Measurements from ENCODE around the gene TMEM273.

TMEM273 gene

DNA sequence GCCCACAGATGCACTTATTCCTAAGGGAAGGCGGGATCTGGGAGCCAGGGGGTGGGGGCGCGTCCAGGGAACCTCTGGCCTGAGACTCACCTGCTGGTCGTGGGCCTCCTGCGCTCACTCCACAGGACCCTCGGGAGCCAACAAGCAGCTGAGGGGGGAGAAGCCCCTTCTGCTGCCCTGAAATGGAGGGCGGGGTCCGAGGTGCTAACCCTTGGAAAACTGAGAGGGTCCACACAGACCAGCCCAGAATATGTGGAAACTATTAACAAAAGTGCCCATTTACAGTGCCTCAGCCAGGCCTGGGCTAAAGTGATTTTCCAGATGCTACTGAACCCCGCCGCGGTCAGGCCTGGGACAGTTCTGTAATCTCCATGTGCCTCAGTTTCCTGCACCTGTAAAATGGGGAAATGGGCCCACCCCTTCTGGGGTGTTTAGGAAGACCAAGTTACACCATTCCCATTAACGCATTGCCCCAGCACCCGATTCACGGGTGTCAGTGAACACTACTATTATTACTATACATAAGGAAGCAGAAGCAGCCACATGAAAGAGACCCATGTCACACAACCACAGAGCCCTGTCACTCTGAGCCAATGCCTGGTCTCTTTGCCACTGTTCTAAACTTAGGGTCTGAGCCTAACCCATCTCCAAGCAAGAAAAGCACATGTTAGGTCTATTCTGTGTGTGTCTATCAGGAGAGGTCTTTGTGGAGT, 72.2 kb downstream of the TMEM273 start:
- DNase-seq: no peak

DNA sequence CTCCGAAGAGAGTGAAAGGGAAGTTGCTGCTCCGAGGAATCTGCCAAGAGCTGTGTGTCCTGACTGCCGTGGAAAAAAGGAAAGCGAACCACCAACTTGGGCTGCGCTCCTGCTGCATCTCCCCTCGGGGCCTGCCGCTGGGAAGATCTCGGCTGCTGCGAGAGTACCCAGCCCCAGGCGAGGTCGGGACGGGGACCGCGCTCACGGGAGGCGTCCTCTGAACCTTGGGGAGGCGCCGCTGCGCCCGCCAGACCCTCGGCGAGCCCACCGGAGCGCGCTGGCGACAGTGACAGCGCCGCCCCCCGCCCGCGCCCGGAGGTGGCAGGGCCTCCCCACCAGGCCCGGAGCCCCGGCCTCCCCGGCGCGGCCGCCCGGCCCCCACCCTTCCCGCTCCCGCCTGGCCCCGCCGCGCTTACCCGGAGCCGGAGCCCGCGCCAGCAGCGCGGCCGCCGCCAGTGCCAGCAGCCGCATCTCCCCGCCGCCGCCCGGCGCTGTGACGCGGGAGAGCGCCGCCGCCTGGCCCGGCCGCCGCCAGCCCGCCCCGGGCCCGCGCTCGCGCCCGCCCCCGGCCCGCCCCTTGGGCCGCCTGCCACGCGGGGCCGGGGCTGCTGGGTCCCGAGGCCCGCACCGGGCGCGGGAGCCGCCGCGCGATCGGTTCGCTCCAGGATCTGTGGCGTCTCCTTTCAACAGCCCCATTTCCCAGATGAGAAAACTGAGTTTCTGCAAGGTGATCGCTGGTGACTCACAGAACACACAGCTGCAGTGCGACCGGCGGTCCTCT, 73.0 kb downstream of the TMEM273 start, which contains the start of gene VSTM4:
TSS of gene VSTM4 (minus strand) at position 508 of the 781 bp plus-strand sequence. CDS start at position 471, 37 bp downstream.
- DNase-seq: peak; percentile 78

- no peak for DNase-seq
Observed at GRCh38 chr10:49114718-49115014, 73.5 kb downstream of the TMEM273 start.

- DNase-seq: no peak
Observed at GRCh38 chr10:49113741-49114141, 74.5 kb downstream of the TMEM273 start.

GRCh38 chr10:49112851-49113250, 75.3 kb downstream of the TMEM273 start:
- no peak for DNase-seq

DNA sequence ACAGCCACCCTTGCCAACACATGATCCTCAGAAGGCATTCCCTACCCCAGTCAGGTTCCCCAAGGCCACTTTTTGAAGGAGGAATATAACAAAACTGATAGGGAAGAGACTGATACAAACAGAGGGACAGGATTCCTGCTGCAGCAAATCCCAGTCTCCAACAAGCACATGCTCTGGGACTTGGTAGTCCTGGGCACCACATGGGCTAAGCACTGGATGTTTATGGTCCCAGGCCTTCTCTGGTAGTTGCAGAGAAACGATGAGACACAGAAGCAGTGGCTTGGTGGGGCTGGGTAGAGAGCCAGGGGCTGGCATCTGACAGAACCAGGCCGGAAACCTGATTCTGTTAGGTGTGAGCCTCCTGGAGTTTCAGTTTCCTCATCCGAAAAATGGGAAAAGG, 76.1 kb downstream of the TMEM273 start:
- no peak for DNase-seq

- DNase-seq: no peak
Observed at GRCh38 chr10:49111320-49111698, 76.9 kb downstream of the TMEM273 start.

- DNase-seq: no peak
Observed at GRCh38 chr10:49110684-49111319, 77.4 kb downstream of the TMEM273 start.

DNA sequence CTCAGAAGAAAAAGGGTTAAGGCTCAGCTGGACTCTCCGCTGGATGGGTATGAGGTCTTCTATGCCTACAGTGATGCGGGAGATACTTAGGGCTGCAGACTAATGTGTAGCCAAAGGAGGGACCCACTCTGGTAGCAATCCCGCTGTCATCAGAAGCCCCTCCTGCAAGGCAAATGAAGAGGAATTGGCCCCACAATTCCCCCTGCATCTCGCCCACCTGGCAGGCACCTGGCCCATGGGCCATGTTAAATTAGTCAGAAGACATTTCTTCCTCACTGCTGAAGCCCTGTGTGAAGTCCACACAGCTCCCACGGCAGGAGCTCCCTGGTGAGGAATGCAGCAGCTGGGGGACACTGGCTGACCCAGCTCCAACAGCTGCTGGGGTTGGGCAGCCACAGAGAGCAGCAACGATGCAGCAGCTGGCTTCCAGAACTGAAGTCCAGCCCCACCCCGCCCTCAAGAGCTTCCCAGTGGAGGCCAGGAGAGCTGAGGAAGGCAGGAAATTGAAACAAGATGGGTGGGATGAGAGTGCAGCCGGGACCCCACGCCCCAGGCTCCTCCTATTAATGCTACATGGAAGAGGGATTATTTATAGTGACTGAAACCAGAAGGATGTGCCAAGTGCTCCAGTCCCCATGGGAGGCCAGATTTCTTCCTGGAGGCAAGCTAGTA, 78.4 kb downstream of the TMEM273 start:
- DNase-seq: peak; percentile 35

GRCh38 chr10:49108656-49109055, 79.5 kb downstream of the TMEM273 start:
- no peak for DNase-seq

DNA sequence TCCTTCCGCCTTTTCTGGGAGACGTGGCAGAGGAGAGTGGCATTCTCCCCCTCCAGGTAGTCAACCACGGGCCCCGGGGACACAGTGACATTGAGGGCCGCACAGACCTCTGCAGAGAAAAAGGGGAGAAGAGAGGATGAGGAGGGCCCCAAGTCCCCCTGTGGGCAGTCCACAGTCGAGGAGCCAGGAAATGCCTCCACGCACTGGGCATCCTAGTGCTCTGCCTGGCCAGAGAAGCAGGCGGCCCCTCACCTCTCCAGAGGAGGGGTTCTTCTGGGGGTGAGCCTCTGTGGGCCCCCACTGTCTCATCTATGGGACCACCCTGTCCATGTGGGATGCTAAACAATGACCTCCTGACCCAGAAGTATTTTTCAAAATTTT, 80.3 kb downstream of the TMEM273 start:
- DNase-seq: no peak

DNA sequence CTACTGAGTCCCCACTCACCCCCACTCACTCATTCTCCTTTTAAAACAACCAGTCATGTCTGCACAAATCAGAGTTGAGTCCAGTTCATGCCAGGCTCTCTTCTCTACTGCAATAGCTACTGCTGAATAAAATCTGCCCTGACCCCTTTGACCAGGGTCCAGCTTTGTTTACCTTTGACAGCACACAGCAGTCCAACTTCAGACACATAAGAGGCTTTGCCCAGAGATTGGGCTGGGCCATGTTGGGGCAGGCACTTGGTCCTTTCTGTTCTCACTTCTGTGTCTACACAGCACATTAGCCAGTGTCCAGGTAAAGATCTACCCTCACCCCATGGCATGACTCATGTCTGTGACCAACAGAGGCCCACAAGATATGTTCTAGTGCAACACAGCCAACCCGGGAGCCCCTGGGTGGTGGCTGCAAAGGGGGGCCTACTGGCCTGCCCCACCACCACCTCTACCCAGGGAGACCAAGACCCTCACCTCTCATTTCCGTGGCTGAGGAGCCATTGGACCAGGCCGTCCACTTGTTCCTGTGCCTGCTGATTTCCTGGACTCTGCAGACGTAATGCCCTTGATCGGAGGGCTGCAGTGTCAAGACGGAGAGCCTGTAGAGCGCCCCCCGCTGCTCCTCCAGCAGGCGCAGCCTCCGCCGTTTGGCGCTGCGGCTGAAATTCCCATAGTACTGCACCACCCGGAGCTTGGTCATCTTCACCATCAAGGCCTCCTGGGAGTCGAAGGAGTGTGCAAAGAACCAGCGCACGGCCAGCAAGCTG, 80.9 kb downstream of the TMEM273 start:
- DNase-seq: no peak

DNA sequence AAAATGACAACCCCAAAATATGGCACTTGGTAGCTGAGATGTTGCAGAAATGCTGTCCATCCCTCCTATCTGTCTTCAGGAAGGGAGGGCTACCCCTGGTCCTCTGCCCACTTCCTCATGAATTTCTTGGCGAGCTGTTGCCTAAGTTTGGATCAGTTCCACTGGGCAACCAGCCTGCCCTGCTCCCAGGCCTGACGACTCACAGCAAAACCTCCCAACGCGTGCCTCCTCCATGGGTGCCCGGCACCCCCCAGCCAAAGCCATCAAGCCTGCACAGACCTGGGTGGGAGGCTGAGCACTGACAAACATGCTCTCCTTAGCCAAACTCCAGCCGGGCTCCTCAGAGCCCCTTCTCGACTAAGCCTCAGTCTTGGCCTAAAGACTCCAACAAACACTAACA, 81.7 kb downstream of the TMEM273 start:
- DNase-seq: no peak

DNA sequence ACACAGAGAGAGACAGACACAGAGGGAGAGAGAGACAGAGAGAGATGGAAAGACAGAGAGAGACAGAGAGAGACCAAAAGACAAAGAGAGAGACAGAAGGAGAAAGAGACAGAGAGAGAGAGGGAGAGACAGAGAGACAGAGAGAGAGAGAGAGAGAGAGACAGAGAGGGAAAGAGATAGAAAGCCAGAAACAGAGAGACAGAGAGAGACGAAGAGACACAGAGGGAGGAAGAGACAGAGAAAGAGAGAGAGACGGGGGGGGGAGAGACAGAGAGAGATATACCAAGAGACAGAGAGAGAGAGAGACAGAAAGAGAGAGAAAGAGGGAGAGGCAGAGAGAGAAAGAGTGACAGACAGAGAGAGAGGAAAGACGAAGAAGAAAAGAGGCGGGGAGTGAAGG, 83.1 kb downstream of the TMEM273 start:
- no peak for DNase-seq
